Skeletal muscle satellite cell (primary cell): ENCODE data around the gene SLC8A1.
A peak's percentile ranks its signal among the peaks of the same experiment; 100 is the strongest.
"Not testable (repeated sequence)": the region's sequence is repeated elsewhere in the genome, so short reads cannot be mapped to it uniquely, and the experiment has no call there.

Experiments used
- H3K27me3 ChIP-seq: 2 replicates; pipeline ENCODE4 v1.7.0; 2013; ENCODE audit warnings: low read length; ENCODE audit not compliant: control insufficient read depth, insufficient read depth
- H3K36me3 ChIP-seq: 2 replicates; pipeline ENCODE4 v1.7.0; 2013; ENCODE audit warnings: mild to moderate bottlenecking, control low read depth, low read length; ENCODE audit not compliant: insufficient read depth
- H3K4me1 ChIP-seq: 2 replicates; pipeline ENCODE4 v1.7.0; 2013; ENCODE audit warnings: low read length; ENCODE audit not compliant: control insufficient read depth, insufficient read depth
- H3K4me2 ChIP-seq: 2 replicates; pipeline ENCODE4 v1.7.0; 2013; ENCODE audit warnings: mild to moderate bottlenecking, low read length
- H3K4me3 ChIP-seq: 2 replicates; pipeline ENCODE4 v1.7.0; 2013; ENCODE audit warnings: low read length
- H3K9ac ChIP-seq: 2 replicates; pipeline ENCODE4 v1.7.0; 2013; ENCODE audit warnings: mild to moderate bottlenecking, low read depth, low read length, moderate library complexity
- H3K9me3 ChIP-seq: replicated peaks from 2 replicates; pipeline ENCODE4 v1.7.0; 2013; ENCODE audit warnings: mild to moderate bottlenecking, control low read depth, low read length

SLC8A1 gene

GRCh38 chr2:40097691-40098385 is 354.1 kb downstream of the SLC8A1 start:
- Histone ChIP-seq H3K4me1 (peaks cover 98% of the 10 kb centered on the region), H3K27me3 (no peaks in the 10 kb centered on the region), H3K4me3 (peak overlapping the region; percentile 17), H3K36me3 (no peaks in the 10 kb centered on the region), H3K9me3 (no peaks in the 10 kb centered on the region), H3K9ac (peak overlapping the region; percentile 83), H3K4me2 (peak overlapping the region; percentile 57)

GRCh38 chr2:40096360-40096759 is 355.5 kb downstream of the SLC8A1 start:
- Histone ChIP-seq H3K4me3 (no peak overlapping the region), H3K27me3 (no peaks in the 10 kb centered on the region), H3K9me3 (no peaks in the 10 kb centered on the region), H3K4me2 (no peak overlapping the region), H3K4me1 (peaks cover 84% of the 10 kb centered on the region), H3K9ac (peak overlapping the region; percentile 83), H3K36me3 (no peaks in the 10 kb centered on the region)

- H3K9me3 ChIP-seq: no peaks in the 10 kb centered on the region
- H3K4me2 ChIP-seq: peak overlapping the region; percentile 2
- no peak overlapping the region for H3K4me3 ChIP-seq
- no peaks in the 10 kb centered on the region for H3K36me3 ChIP-seq
- H3K4me1 ChIP-seq: peaks cover 70% of the 10 kb centered on the region
- peak overlapping the region; percentile 49 for H3K9ac ChIP-seq
- no peaks in the 10 kb centered on the region for H3K27me3 ChIP-seq
Observed at GRCh38 chr2:40095000-40095399, 356.9 kb downstream of the SLC8A1 start.

GRCh38 chr2:40094451-40094850 is 357.4 kb downstream of the SLC8A1 start:
- peak overlapping the region; percentile 49 for H3K9ac ChIP-seq
- H3K4me3 ChIP-seq: no peak overlapping the region
- H3K27me3 ChIP-seq: no peaks in the 10 kb centered on the region
- H3K4me2 ChIP-seq: peak overlapping the region; percentile 2
- H3K9me3 ChIP-seq: no peaks in the 10 kb centered on the region
- no peaks in the 10 kb centered on the region for H3K36me3 ChIP-seq
- peaks cover 64% of the 10 kb centered on the region for H3K4me1 ChIP-seq

GRCh38 chr2:40093021-40093675 is 358.7 kb downstream of the SLC8A1 start:
- H3K4me3 ChIP-seq: no peak overlapping the region
- no peaks in the 10 kb centered on the region for H3K9me3 ChIP-seq
- H3K4me1 ChIP-seq: peaks cover 51% of the 10 kb centered on the region
- H3K4me2 ChIP-seq: no peak overlapping the region
- H3K27me3 ChIP-seq: no peaks in the 10 kb centered on the region
- peak overlapping the region; percentile 70 for H3K9ac ChIP-seq
- H3K36me3 ChIP-seq: no peaks in the 10 kb centered on the region

GRCh38 chr2:40090044-40090443 is 361.8 kb downstream of the SLC8A1 start:
- Histone ChIP-seq H3K36me3 (no peaks in the 10 kb centered on the region), H3K9me3 (no peaks in the 10 kb centered on the region), H3K4me1 (peaks cover 21% of the 10 kb centered on the region), H3K4me3 (no peak overlapping the region), H3K27me3 (no peaks in the 10 kb centered on the region), H3K9ac (no peak overlapping the region), H3K4me2 (no peak overlapping the region)

- H3K9ac ChIP-seq: no peak overlapping the region
- H3K4me1 ChIP-seq: peaks cover under 1% of the 10 kb centered on the region
- no peak overlapping the region for H3K4me3 ChIP-seq
- H3K36me3 ChIP-seq: no peaks in the 10 kb centered on the region
- H3K9me3 ChIP-seq: no peaks in the 10 kb centered on the region
- H3K27me3 ChIP-seq: no peaks in the 10 kb centered on the region
- no peak overlapping the region for H3K4me2 ChIP-seq
Observed at GRCh38 chr2:40087927-40088326, 364.0 kb downstream of the SLC8A1 start.

- Histone ChIP-seq H3K36me3 (no peaks in the 10 kb centered on the region), H3K9ac (no peak overlapping the region), H3K9me3 (no peaks in the 10 kb centered on the region), H3K4me2 (no peak overlapping the region), H3K4me3 (no peak overlapping the region), H3K4me1 (no peaks in the 10 kb centered on the region), H3K27me3 (no peaks in the 10 kb centered on the region)
Observed at GRCh38 chr2:40087434-40087833, 364.5 kb downstream of the SLC8A1 start.

- Histone ChIP-seq H3K4me1 (no peaks in the 10 kb centered on the region), H3K27me3 (no peaks in the 10 kb centered on the region), H3K4me2 (no peak overlapping the region), H3K4me3 (no peak overlapping the region), H3K9ac (no peak overlapping the region), H3K36me3 (no peaks in the 10 kb centered on the region), H3K9me3 (no peaks in the 10 kb centered on the region)
Observed at GRCh38 chr2:40085786-40086185, 366.1 kb downstream of the SLC8A1 start.

- H3K4me2 ChIP-seq, H3K4me1 ChIP-seq, H3K27me3 ChIP-seq, H3K9me3 ChIP-seq, H3K36me3 ChIP-seq, H3K4me3 ChIP-seq, H3K9ac ChIP-seq: not testable (repeated sequence)
Observed at GRCh38 chr2:40073336-40073735, 378.6 kb downstream of the SLC8A1 start.

GRCh38 chr2:40072442-40073232 is 379.3 kb downstream of the SLC8A1 start:
- H3K4me3 ChIP-seq: no peak overlapping the region
- H3K9me3 ChIP-seq: no peaks in the 10 kb centered on the region
- H3K4me1 ChIP-seq: no peaks in the 10 kb centered on the region
- H3K9ac ChIP-seq: no peak overlapping the region
- H3K4me2 ChIP-seq: no peak overlapping the region
- H3K36me3 ChIP-seq: no peaks in the 10 kb centered on the region
- no peaks in the 10 kb centered on the region for H3K27me3 ChIP-seq
